DND-41 (cell line): ENCODE results near the gene ANKRD53.

Source experiments
- ATAC-seq: fragments of 200-7000 bp; cut with Tn5 transposase; 3 replicates; pipeline ENCODE4 v1.9.1; 2021; ENCODE audit warnings: low read depth; ENCODE audit not compliant: insufficient read depth
- DNase-seq: peaks from one replicate; pipeline ENCODE4 v3.0.0-alpha.2; 2020
- H2AFZ ChIP-seq: 2 replicates; pipeline ENCODE4 v1.6.0; 2012; ENCODE audit warnings: low read depth, low read length
- H3K27ac ChIP-seq: 2 replicates; pipeline ENCODE4 v1.5.1; 2012; ENCODE audit warnings: low read length, inconsistent platforms
- H3K27me3 ChIP-seq: fragments of 200-600 bp; sonication (generic); 2 replicates; pipeline ENCODE4 v1.6.0; 2012; ENCODE audit warnings: low read length, mild to moderate bottlenecking, inconsistent platforms; ENCODE audit not compliant: insufficient read depth, poor library complexity
- H3K36me3 ChIP-seq: 2 replicates; pipeline ENCODE4 v1.5.1; 2012; ENCODE audit warnings: low read length, inconsistent platforms; ENCODE audit not compliant: insufficient read depth
- H3K4me1 ChIP-seq: 2 replicates; pipeline ENCODE4 v1.5.1; 2012; ENCODE audit warnings: mild to moderate bottlenecking, low read length; ENCODE audit not compliant: insufficient read depth
- H3K4me2 ChIP-seq: 2 replicates; pipeline ENCODE4 v1.6.0; 2012; ENCODE audit warnings: mild to moderate bottlenecking, moderate library complexity, low read length, inconsistent platforms; ENCODE audit not compliant: insufficient read depth
- H3K4me3 ChIP-seq, 2 experiments: fragments of 200-600 bp in 1 of 2; shearing (Covaris generic) in 1 of 2; 2 replicates each; pipeline ENCODE4 v1.5.1; 2012 to 2016; ENCODE audit warnings: inconsistent platforms in 2 of 2, low read length in 2 of 2, mild to moderate bottlenecking in 2 of 2, low read depth in 1 of 2, moderate library complexity in 1 of 2
- H3K79me2 ChIP-seq: 2 replicates; pipeline ENCODE4 v1.6.0; 2012; ENCODE audit warnings: low read length, inconsistent platforms; ENCODE audit not compliant: insufficient read depth
- H3K9ac ChIP-seq: 2 replicates; pipeline ENCODE4 v1.6.0; 2012; ENCODE audit warnings: low read depth, mild to moderate bottlenecking, inconsistent platforms, low read length, moderate library complexity
- H3K9me3 ChIP-seq: 2 replicates; pipeline ENCODE4 v1.5.1; 2012; ENCODE audit warnings: low read length, moderate library complexity, mild to moderate bottlenecking, inconsistent platforms; ENCODE audit not compliant: insufficient read depth, severe bottlenecking
- H4K20me1 ChIP-seq: 2 replicates; pipeline ENCODE4 v1.6.0; 2012; ENCODE audit warnings: low read length; ENCODE audit not compliant: insufficient read depth
- CTCF ChIP-seq: IDR thresholded peaks from 2 replicates; pipeline ENCODE4 v1.5.1; 2012; ENCODE audit warnings: borderline replicate concordance, low read length, moderate library complexity, mild to moderate bottlenecking; ENCODE audit not compliant: poor library complexity, severe bottlenecking; ENCODE audit errors: extremely low read depth
- EZH2 ChIP-seq: IDR thresholded peaks from 3 replicates; pipeline ENCODE4 v1.6.1; 2012; ENCODE audit warnings: borderline replicate concordance, low read depth, mild to moderate bottlenecking, moderate library complexity, low read length, inconsistent platforms; ENCODE audit not compliant: severe bottlenecking

The ANKRD53 gene

GRCh38 chr2:70961648-70961994 is 16.8 kb upstream of the ANKRD53 start:
- Histone ChIP-seq H3K79me2 (no peaks in the 10 kb centered on the region), H3K4me3 (no peak overlapping the region), H3K27ac (no peak overlapping the region), H4K20me1 (no peaks in the 10 kb centered on the region; the same call in 1 of the 2 replicates), H3K4me2 (no peak overlapping the region), H3K4me1 (peaks cover 5% of the 10 kb centered on the region), H3K9ac (no peak overlapping the region), H3K27me3 (no peaks in the 10 kb centered on the region), H2AFZ (no peak overlapping the region), H3K36me3 (no peaks in the 10 kb centered on the region), H3K9me3 (no peaks in the 10 kb centered on the region)
- ATAC-seq = no peak
- no peak for DNase-seq
- TF ChIP-seq CTCF (no peak), EZH2 (no peak)

GRCh38 chr2:70962211-70962884 is 16.1 kb upstream of the ANKRD53 start:
- Histone ChIP-seq H3K27me3 (no peaks in the 10 kb centered on the region), H3K9ac (no peak overlapping the region), H3K4me1 (peaks cover 5% of the 10 kb centered on the region), H3K4me3 (no peak overlapping the region), H3K4me2 (no peak overlapping the region), H3K79me2 (no peaks in the 10 kb centered on the region), H2AFZ (no peak overlapping the region), H3K36me3 (no peaks in the 10 kb centered on the region), H3K9me3 (no peaks in the 10 kb centered on the region), H3K27ac (no peak overlapping the region), H4K20me1 (no peaks in the 10 kb centered on the region; the same call in 1 of the 2 replicates)
- ATAC-seq = no peak
- no peak for TF ChIP-seq EZH2
- DNase-seq = no peak

- no peak overlapping the region for H3K9ac ChIP-seq
- no peaks in the 10 kb centered on the region; the same call in 1 of the 2 replicates for H4K20me1 ChIP-seq
- no peak overlapping the region for H2AFZ ChIP-seq
- no peak for TF ChIP-seq EZH2
- TF ChIP-seq CTCF = no peak
- no peaks in the 10 kb centered on the region for H3K9me3 ChIP-seq
- peaks cover 4% of the 10 kb centered on the region for H3K4me1 ChIP-seq
- H3K4me2 ChIP-seq = no peak overlapping the region
- DNase-seq (no peak), ATAC-seq (no peak)
- H3K79me2 ChIP-seq = no peaks in the 10 kb centered on the region
- H3K27ac ChIP-seq = no peak overlapping the region
- no peak overlapping the region for H3K4me3 ChIP-seq
- H3K36me3 ChIP-seq = no peaks in the 10 kb centered on the region
- no peaks in the 10 kb centered on the region for H3K27me3 ChIP-seq
Observed at GRCh38 chr2:70962885-70963878, 15.2 kb upstream of the ANKRD53 start.

- Histone ChIP-seq H3K36me3 (no peaks in the 10 kb centered on the region), H3K79me2 (no peaks in the 10 kb centered on the region), H3K4me3 (no peak overlapping the region), H3K9me3 (no peaks in the 10 kb centered on the region), H4K20me1 (no peaks in the 10 kb centered on the region; the same call in 1 of the 2 replicates), H3K4me2 (no peak overlapping the region), H3K27ac (no peak overlapping the region), H3K9ac (no peak overlapping the region), H3K4me1 (no peaks in the 10 kb centered on the region), H2AFZ (no peak overlapping the region), H3K27me3 (no peaks in the 10 kb centered on the region)
- ATAC-seq (no peak), DNase-seq (no peak)
- TF ChIP-seq CTCF (no peak), EZH2 (no peak)
Observed at GRCh38 chr2:70964133-70964532, 14.3 kb upstream of the ANKRD53 start.
